ENCODE measurements around the gene SLC43A2.
A peak's percentile ranks its signal among the peaks of the same experiment; 100 is the strongest.

Gene SLC43A2

GRCh38 chr17:1561420-1562175 is 67.0 kb downstream of the SLC43A2 start:
- DNase-seq, result peak in 3 of 5 donors; percentile 8 to 28 (median 27)

DNA sequence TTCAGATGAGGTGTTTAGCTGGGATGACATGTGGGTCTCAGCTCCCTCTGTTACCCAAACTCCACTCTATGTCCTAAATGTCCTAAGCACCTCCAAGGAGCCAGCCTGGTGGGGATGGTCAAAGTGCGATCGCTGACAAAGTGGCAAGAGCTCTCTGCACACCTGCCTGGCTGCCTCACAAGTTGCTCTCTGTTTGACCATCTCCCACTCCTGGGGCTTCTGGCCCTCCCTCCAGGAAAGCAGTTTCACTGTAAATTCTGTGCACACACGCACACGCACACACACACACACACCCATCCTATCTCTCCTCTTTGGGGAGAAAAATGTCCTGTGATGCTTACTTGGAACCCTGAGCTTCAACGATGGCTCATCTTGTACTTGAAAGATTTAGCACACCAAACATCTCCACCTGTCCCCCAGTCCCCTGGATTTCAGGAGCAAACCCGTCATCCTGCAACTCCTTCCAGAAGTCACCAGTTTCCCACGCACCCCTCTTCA is 67.7 kb downstream of the SLC43A2 start:
- no peak for DNase-seq

- no peak for DNase-seq
Measured at GRCh38 chr17:1560101-1560857, 68.4 kb downstream of the SLC43A2 start.

- DNase-seq, result no peak
Measured at GRCh38 chr17:1559047-1560043, 69.3 kb downstream of the SLC43A2 start.

- no peak for DNase-seq
Measured at GRCh38 chr17:1558401-1558800, 70.2 kb downstream of the SLC43A2 start.

- DNase-seq, result no peak
Measured at GRCh38 chr17:1557355-1558095, 71.1 kb downstream of the SLC43A2 start.

DNA sequence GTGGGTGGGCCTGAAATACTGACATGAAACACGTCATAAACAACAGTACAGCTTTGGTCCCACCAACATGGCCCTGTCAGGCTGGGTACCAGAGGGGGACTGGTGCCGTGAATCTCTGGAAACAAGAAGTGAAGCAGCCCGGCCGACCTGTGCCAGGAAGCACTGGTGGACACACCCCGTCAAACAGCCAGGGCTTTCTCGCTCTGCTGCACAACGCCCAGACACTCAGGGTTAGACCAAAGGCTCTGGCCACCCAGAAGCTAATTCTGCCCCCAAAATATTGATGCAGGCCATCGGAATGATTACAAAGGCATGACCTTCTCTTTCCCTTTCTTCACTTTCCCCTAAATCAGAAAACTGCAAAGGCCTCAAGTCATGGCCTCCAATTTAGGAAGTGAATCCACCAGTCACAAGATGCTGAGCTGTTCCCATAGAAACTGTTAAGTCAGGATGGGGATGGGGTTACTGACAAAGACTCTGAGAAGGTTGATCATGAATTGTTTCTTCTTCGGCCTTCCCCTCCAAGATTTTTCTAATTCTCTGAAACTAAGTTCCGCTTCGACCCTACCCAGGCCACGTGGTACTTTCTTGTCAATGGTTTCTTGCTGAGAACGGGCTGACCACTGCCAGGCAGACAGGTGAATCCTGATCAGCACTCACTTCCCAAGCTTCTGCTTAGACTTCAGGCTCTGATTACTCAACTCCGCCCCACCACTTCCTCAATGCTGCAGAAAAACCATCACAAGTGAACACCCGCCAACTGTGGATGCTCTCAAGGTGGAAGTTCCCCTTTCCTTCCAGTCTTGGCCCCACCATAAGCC is 72.8 kb downstream of the SLC43A2 start:
- no peak for DNase-seq

GRCh38 chr17:1554751-1555540 is 73.7 kb downstream of the SLC43A2 start:
- DNase-seq, result no peak

GRCh38 chr17:1553354-1554266 is 75.0 kb downstream of the SLC43A2 start:
- no peak for DNase-seq

GRCh38 chr17:1552932-1553331 is 75.7 kb downstream of the SLC43A2 start:
- DNase-seq, result no peak

- no peak for DNase-seq
Measured at GRCh38 chr17:1551741-1552140, 76.9 kb downstream of the SLC43A2 start.

DNA sequence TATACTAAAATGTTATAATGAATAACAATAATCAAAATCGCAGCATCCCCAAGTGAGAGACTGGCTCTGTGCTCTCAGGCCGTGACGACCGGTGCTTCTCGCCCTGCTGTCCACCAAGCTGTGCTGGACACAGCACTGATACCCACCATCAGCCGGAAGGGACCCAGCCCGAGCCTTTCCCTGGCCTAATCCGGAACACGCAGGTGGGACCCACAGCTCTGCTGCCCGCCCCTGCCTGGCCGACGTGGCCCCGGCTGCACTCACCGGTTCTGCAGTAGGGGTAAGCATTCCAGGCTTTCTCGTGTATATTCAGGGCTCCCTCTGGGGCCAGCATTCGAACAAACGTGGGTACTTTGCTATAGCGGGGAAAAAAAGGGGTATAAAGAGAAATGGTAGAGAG is 80.6 kb downstream of the SLC43A2 start:
- DNase-seq, result no peak

DNA sequence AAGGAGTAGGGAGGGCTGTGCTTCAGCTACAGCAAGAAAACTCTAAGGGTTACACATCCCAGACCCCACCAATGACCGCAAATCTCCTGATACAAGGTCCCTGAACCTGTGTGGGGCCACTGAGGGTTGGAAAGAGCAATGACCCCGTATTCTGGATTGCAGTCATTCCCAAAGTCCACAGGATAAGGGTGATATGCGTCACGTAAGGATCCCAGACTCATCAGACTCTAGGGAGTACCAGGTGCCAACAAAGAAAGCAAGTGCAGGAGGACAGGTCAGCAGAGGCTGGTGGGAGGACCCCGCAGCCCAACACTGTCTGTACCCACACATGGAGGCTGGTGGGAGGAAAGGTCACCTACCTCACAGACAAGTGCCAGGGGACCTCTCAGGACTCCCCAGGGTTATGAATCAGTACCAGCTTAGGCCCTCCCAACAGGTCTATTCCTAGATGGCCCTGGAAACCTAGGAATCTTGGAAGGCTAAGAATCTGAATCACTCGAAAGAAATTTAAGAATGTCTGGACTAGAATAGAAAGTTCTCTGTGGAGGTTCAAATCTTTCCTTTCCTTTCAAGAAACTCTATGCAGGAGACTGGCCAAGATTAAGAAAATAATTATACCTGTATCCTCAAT is 82.2 kb downstream of the SLC43A2 start:
- no peak for DNase-seq

GRCh38 chr17:1545618-1546017 is 83.0 kb downstream of the SLC43A2 start:
- no peak for DNase-seq

DNA sequence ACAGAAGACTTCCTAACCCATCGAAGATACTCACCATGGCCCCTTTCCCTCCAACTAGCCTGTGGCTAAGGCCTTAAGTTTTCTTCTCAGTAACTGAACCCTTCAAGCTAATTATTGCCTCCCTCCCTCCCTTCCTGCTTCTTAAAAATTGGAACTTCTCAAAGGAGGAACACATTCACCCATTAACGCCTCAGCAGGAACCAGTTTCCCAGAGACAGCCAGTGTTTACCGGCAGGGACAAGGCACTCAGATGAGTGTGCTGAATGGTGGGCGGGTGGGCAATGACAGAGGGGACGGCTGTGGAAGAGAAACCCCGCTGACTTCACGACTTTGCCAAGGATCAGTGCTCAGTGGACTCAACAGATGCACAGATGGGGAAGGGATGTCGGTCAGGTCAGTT is 86.3 kb downstream of the SLC43A2 start:
- DNase-seq, result no peak

- no peak for DNase-seq
Measured at GRCh38 chr17:1541367-1541904, 87.2 kb downstream of the SLC43A2 start.

DNA sequence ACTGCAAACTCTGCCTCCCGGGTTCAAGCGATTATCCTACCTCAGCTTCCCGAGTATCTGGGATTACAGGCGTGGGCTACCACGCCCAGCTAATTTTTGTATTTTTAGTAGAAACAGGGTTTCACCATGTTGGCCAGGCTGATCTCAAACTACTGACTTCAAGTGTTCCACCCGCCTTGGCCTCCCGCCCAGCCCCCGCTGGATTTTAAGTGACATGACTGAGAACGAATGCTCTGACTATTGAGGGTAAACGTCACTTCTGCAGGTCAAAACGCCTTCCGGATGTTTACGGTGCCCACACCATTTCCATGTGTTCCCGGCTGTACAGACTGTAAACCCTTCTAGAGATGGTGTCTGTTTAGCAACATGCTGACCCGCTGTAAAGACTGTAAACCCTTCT is 88.8 kb downstream of the SLC43A2 start:
- no peak for DNase-seq

DNA sequence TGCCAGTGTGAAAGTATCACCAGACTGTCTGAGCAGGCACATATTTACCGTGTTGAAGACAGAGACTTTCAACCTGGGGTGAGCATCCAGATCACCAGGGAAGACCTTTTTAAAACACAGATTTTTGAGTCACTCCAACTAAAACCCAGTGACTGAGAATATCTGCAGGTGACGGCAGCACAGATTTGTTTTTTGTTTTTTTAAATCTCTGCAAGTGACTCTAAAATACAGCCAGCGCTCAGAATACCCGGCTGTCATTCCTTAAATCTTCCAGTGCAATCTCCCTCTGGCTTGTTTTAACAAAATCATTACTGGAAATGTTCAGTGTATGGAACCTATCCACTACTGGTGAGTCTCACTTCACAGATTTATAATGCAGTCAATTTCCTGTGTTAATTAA is 92.9 kb downstream of the SLC43A2 start:
- DNase-seq, result no peak
